Uterus (tissue), 4 donors: ENCODE measurements around the gene S100A3. TPM values are rescaled to one million over a fixed set of nuclear protein-coding genes. Genes with fewer than 3 reads are reported as not detected.

Experiments
- DNase-seq, 2 donors: peaks; one replicate each; pipeline ENCODE4 v3.0.0-alpha.2; 2019 to 2020
- H3K27ac ChIP-seq, 2 donors: fragments of 200-600 bp; sonication (generic); 1 replicate in 1 of 2; 2 replicates in 1 of 2; pipeline ENCODE4 v1.5.1; 2016 to 2018
- H3K27me3 ChIP-seq, 2 donors: fragments of 200-600 bp; sonication (generic); one replicate each; pipeline ENCODE4 v1.5.1; 2018 to 2019; ENCODE audit warnings: control low read depth in 1 of 2
- H3K36me3 ChIP-seq, 2 donors: fragments of 200-600 bp; sonication (generic); one replicate each; pipeline ENCODE4 v1.5.1; 2019; ENCODE audit warnings: control low read depth in 1 of 2
- H3K4me1 ChIP-seq, 2 donors: fragments of 200-600 bp; sonication (generic); one replicate each; pipeline ENCODE4 v1.5.1; 2018 to 2019; ENCODE audit warnings: control low read depth in 1 of 2
- H3K4me3 ChIP-seq, 2 donors: fragments of 200-600 bp; sonication (generic); 1 replicate in 1 of 2; 2 replicates in 1 of 2; pipeline ENCODE4 v1.5.1; 2018 to 2019; ENCODE audit warnings: mild to moderate bottlenecking in 1 of 2
- H3K9me3 ChIP-seq, 2 donors: fragments of 200-600 bp; sonication (generic); one replicate each; pipeline ENCODE4 v1.5.1; 2019; ENCODE audit warnings: control low read depth in 1 of 2
- POLR2A ChIP-seq, 2 donors: fragments of 450-650 bp; IDR thresholded peaks; one replicate each; pipeline ENCODE4 v1.6.1; 2016; ENCODE audit warnings: antibody characterized with exemption in 2 of 2, mild to moderate bottlenecking in 1 of 2, moderate library complexity in 1 of 2
- intact Hi-C: fragments of 100-400 bp; cut with DNase I; formaldehyde crosslinking; loops from one replicate; pipeline ENCODE4 v1.15.1; 2023; ENCODE audit warnings: low total_unique reads
- total RNA-seq, 4 donors: library from RNA; depleted of rRNA in 3 of 4; stranded (reverse); fragments of >200 nt in 3 of 4; gene quantifications; one replicate each; pipeline versions ENCODE4 v1.1.0 to v1.2.4, GENCODE V29; 2014 to 2023
- TF ChIP-seq, protein P1 (sequence below), 4 experiments: fragments of 200-600 bp in 2 of 4; fragments of 450-650 bp in 2 of 4; sonication (generic) in 2 of 4; IDR thresholded peaks; one replicate each; pipeline ENCODE4 v1.5.1; 2016 to 2019; ENCODE audit warnings: antibody characterized with exemption in 4 of 4, mild to moderate bottlenecking in 2 of 4, moderate library complexity in 1 of 4
- donor health status: DM: yes; HTN: yes; CAD: no.

Gene S100A3, protein sequence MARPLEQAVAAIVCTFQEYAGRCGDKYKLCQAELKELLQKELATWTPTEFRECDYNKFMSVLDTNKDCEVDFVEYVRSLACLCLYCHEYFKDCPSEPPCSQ
- 1 to 10 TPM in 2 of 4 donors, not detected in 2; 1.2 to 3.7 TPM for total RNA-seq

DNA sequence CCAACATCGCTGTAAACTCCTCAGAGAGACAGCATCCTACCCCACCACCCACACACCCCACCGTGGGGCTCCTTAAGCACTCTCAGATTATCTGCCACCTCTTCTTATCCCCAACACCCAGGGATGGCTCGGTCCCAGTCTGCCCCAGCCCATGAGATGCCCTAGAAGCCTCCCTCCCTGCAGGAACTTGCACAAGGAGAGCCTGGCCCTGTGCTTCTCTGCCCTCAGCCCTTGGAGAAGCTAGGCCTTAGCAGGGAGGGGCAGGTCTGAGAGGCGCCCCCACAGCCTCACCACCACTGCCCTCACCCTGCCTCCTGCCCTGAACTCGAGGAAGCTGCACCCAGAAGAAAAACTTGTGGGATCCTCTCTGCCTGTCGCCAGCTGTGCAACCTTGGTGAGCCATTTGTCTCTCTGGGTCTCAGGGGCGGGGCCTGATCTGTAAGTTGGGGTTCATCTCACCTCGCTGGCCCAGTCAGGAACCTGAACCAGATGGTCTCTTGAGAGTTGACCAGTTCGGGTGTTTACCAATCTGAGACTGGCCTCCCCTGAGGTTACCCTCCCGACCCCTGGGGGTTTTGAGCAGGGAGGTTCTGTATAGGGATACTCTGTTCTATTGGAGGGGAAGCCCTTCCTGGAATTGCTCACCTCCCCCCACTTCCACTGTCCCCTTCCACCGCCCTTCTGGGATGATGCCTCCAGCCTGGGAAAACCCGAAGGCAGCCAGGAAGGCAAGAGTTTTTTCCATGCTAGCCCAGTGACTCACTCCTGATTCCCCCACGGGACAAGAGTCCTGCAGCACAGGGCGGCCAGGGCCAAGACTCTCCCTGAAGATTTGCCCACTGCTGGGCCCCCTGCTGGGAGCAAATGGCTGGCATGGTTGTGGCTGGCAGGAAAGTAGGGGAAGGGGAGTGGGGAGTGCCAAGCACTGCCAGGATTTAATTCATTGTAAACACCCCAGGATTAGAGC lies at the start of gene S100A3:
Gene S100A3 (minus strand): TSS at position 537 of the 967 bp plus-strand sequence. CDS start 773 bp downstream, outside the sequence.
- peak; percentile 81 to 82 for DNase-seq
- H3K27me3 ChIP-seq, result no peaks in the 10 kb centered on the region
- peak within 1 kb of the TSS; percentile 53 to 94 for H3K27ac ChIP-seq
- H3K9me3 ChIP-seq, result no peaks in the 10 kb centered on the region
- H3K36me3 ChIP-seq, result no peaks in the 10 kb centered on the region
- no peak within 1 kb of the TSS for H3K4me3 ChIP-seq
- peaks cover 7 to 31% of the 10 kb centered on the region in 2 donors for H3K4me1 ChIP-seq
- intact Hi-C loops, result no loop called here
- TF ChIP-seq, protein P1, sequence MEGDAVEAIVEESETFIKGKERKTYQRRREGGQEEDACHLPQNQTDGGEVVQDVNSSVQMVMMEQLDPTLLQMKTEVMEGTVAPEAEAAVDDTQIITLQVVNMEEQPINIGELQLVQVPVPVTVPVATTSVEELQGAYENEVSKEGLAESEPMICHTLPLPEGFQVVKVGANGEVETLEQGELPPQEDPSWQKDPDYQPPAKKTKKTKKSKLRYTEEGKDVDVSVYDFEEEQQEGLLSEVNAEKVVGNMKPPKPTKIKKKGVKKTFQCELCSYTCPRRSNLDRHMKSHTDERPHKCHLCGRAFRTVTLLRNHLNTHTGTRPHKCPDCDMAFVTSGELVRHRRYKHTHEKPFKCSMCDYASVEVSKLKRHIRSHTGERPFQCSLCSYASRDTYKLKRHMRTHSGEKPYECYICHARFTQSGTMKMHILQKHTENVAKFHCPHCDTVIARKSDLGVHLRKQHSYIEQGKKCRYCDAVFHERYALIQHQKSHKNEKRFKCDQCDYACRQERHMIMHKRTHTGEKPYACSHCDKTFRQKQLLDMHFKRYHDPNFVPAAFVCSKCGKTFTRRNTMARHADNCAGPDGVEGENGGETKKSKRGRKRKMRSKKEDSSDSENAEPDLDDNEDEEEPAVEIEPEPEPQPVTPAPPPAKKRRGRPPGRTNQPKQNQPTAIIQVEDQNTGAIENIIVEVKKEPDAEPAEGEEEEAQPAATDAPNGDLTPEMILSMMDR (IDR thresholded peaks at IDR 0.05), result peak in 2 of 4 experiments; percentile 10 to 11
- TF ChIP-seq POLR2A (IDR thresholded peaks at IDR 0.05), result no peak

DNA sequence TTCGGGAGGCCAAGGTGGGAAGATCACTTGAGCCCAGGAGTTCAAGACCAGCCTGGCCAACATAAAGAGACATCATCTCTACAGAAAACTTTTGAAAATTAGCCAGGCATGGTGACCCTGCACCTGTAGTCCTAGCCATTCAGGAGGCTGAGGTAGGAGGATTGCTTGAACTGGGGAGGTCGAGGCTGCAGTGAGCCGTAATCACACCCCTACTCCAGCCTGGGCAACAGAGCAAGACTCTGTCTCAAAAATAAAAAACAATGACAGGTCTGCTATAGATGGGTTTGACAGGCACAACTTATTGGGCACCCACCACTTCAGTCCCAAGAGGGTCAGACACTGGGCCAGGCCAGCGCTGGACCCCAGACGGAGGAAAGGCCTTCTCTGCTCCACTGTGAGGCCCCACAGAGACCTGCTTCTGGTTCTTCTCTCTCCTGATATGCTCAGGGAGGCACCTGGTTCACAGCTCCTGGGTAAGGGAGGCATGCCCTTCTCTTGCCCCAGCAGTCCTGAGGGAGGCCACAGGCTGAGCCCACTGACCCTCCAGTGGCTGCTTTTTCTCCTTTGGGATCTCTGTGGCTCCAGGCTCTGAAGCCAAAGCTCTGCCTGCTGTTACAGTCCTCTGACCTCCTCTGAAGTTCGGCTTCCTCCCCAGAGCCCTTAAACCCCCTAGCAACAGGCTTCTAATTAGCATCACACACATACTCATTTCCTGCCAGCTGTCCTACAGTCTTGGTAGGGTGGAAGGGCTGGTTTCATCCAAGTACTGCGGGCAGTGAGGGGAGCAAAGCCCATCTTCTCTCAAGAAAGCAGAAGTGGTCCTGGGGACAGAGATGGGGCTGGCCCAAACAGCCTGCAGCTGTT lies 49.5 kb upstream of the S100A3 start:
- Histone ChIP-seq H3K27me3 (no peaks in the 10 kb centered on the region), H3K9me3 (no peaks in the 10 kb centered on the region), H3K4me1 (no peaks in the 10 kb centered on the region), H3K36me3 (no peaks in the 10 kb centered on the region), H3K4me3 (no peak overlapping the region), H3K27ac (no peak overlapping the region)
- DNase-seq, result no peak
- intact Hi-C loops, result no loop called here
- TF ChIP-seq, protein P1 (IDR thresholded peaks at IDR 0.05), result no peak
- no peak for TF ChIP-seq POLR2A (IDR thresholded peaks at IDR 0.05)

DNA sequence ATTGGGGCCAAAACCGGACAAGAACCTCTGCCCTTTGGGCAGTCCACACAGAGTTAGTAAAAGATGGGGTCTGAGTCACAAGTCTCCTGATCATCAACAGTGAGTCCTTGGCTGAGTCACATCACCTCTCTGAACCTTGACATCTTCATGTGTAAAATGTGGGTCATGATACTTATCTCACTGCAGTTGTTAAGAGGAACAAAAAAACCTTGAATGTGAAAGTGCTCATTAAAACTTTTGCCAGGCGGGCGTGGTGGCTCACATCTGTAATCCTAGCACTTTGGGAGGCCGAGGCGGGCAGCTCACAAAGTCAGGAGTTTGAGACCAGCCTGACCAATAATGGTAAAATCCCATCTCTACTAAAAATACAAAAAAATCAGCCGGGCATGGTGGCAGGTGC lies 48.1 kb upstream of the S100A3 start:
- no peaks in the 10 kb centered on the region for H3K4me1 ChIP-seq
- TF ChIP-seq, protein P1 (IDR thresholded peaks at IDR 0.05), result no peak
- no peak for TF ChIP-seq POLR2A (IDR thresholded peaks at IDR 0.05)
- DNase-seq, result no peak
- no peaks in the 10 kb centered on the region for H3K9me3 ChIP-seq
- H3K4me3 ChIP-seq, result no peak overlapping the region
- intact Hi-C loops, result no loop called here
- no peaks in the 10 kb centered on the region for H3K36me3 ChIP-seq
- H3K27me3 ChIP-seq, result no peaks in the 10 kb centered on the region
- H3K27ac ChIP-seq, result no peak overlapping the region

DNA sequence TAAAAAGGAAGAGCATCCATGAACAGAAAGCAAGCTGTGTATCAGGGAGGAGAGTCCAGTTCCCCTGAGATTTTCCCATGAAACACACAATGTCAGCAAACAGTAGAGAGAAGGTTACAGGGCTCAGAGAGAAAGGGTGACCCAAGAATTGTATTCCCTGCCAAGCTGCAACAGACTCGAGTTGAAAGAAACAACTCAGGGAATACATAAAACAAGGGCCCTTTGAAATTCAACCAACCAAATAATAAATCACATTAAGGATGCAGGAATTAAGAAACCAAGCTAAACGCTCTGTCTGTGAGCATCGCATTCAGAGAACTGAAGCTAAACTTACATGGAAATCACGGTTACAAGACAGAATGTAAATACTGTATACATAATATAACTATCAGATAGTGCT lies 43.7 kb upstream of the S100A3 start:
- no peak for DNase-seq
- Histone ChIP-seq H3K4me3 (no peak overlapping the region), H3K4me1 (no peaks in the 10 kb centered on the region), H3K9me3 (no peaks in the 10 kb centered on the region), H3K27me3 (no peaks in the 10 kb centered on the region), H3K36me3 (no peaks in the 10 kb centered on the region), H3K27ac (peak overlapping the region in 1 of 2 donors; percentile 31)
- intact Hi-C loops, result no loop called here
- TF ChIP-seq POLR2A (IDR thresholded peaks at IDR 0.05), result no peak
- TF ChIP-seq, protein P1 (IDR thresholded peaks at IDR 0.05), result no peak
